ENCODE data around the gene SLC9A5. TPM values are rescaled to one million over a fixed set of nuclear protein-coding genes. Genes with fewer than 3 reads are reported as not detected.

The SLC9A5 gene
- total RNA-seq, 4 donors from 2014 or later: 0.19 TPM; not detected in 3

DNA sequence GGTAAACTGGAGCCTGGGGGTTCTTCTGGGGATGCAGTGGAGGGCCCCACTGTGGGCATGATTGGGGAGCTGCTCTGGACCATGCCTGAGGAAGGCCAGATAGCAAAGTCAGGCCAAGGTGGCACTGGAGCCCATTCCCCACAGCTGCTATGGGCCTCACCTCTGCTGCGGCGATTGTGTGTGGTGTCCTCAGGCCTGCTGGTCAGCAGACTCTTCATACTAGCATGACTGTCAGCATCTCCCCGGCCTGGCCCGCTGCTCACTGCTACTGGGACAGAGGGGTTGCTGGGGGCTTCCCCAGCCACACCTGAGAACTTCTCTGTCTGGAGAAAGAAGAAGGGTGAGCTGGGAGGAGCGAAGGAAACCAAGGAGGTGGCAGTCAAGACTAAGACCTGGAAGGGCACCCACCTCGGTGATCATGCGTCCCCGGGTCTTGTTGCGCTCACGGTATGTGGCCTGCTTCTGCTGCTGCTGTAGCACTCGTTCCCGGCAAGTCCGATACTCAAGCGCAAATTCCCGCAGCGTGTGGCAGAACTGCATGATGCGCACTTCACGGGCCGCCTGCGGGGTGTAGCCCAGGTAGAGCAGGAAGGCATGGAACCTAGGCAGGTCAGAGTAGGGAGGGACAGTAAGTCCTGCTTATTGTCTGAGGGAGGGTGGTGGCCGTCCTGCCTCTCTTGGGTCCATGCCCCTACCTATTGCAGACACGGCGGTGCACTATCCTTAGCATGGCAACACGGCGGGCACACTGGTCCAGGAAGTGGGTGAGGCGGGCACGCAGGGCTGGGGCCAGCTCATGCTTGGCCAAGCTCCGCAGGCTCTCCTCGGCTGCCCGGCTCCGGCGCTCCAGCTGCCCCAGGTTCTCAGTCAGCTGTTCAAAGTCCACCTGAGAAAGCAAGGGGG is 18.6 kb upstream of the SLC9A5 start:
- Histone ChIP-seq H3K4me1 (peaks cover 14 to 34% (median 18%) of the 10 kb centered on the region in 3 donors), H3K36me3 (peaks cover 25 to 70% (median 30%) of the 10 kb centered on the region in 3 donors), H3K27me3 (no peaks in the 10 kb centered on the region), H3K4me3 (no peak overlapping the region), H3K9me3 (no peaks in the 10 kb centered on the region), H3K27ac (no peak overlapping the region)
- no peak for DNase-seq
- WGBS, 2 donors: 91 to 95% methylated on average over 3 to 17 of the region's 32 CpGs
- intact Hi-C loops (cut with DNase I): no loop called here
- TF ChIP-seq, protein P1, sequence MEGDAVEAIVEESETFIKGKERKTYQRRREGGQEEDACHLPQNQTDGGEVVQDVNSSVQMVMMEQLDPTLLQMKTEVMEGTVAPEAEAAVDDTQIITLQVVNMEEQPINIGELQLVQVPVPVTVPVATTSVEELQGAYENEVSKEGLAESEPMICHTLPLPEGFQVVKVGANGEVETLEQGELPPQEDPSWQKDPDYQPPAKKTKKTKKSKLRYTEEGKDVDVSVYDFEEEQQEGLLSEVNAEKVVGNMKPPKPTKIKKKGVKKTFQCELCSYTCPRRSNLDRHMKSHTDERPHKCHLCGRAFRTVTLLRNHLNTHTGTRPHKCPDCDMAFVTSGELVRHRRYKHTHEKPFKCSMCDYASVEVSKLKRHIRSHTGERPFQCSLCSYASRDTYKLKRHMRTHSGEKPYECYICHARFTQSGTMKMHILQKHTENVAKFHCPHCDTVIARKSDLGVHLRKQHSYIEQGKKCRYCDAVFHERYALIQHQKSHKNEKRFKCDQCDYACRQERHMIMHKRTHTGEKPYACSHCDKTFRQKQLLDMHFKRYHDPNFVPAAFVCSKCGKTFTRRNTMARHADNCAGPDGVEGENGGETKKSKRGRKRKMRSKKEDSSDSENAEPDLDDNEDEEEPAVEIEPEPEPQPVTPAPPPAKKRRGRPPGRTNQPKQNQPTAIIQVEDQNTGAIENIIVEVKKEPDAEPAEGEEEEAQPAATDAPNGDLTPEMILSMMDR (IDR thresholded peaks at IDR 0.05): no peak
- TF ChIP-seq POLR2A (IDR thresholded peaks at IDR 0.05): no peak

DNA sequence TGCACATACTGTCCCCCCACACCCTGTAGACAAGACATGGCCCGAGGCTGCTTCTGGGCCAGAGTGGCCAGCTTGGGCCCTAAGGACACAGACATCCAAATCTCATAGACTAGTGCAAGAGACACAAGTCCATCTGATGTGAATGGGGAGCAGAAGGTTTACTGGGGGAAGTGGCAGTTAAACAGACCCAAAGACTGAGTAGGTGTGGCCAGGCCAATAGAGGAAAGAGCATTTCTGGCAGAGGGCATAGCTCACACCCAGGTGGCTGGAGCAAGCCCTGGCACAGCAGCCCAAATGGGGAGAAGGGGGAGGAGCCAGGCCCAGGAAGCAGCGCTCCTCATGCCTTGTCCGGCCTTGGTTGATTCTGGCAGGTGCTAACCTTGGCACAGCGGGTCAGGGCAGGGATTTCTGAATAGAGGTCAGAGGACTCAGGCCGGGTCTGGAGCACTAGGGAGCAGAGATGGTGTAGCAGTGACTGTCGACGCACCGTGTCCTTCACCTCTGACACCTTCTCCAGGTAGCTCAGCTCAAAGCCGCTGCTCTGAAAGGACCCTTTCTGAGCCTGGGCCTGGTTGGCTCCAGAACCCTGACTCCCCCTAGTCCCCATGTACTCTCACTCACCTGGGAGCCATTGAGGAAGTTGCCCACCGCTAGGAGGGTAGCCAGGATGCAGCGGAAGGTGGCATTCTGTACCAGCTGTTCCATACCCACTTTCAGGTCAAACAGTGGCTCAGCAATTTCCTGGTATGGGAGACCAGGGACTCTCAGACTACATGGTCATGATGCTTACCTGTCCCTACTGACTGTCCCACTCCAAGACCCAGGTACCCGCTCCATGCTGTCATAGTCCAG is 17.7 kb upstream of the SLC9A5 start:
- peaks cover 25 to 79% (median 36%) of the 10 kb centered on the region in 3 donors for H3K36me3 ChIP-seq
- no peak overlapping the region for H3K4me3 ChIP-seq
- WGBS, 2 donors: 83 to 93% methylated on average over 7 of the region's 12 CpGs
- H3K27me3 ChIP-seq: no peaks in the 10 kb centered on the region
- DNase-seq: no peak
- peaks cover 11 to 30% (median 12%) of the 10 kb centered on the region in 3 donors for H3K4me1 ChIP-seq
- TF ChIP-seq POLR2A (IDR thresholded peaks at IDR 0.05): no peak
- TF ChIP-seq, protein P1 (IDR thresholded peaks at IDR 0.05): no peak
- intact Hi-C loops (cut with DNase I): no loop called here
- no peaks in the 10 kb centered on the region for H3K9me3 ChIP-seq
- H3K27ac ChIP-seq: no peak overlapping the region

DNA sequence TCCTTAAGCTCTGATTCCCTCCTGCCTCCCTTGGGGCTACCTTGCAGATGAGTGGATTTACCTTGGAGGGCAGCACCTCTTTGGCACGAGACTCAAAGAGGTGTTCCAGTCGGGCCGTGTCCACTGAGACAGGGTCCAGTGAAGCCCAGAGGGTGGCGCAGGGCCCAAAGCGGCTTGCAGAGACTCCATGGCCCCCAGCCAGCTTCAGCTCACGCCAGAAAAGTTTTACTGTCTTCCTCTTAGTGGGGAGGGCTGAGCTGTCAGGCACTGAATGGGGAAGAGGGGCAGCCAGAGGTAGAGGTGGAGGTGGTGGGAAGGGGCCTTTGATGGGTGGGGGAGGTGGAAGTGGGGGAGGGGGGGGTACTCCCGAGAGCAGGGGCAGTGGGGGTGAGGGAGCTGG is 15.2 kb upstream of the SLC9A5 start:
- Histone ChIP-seq H3K36me3 (peaks cover 39 to 98% (median 50%) of the 10 kb centered on the region in 3 donors), H3K4me3 (no peak overlapping the region), H3K27ac (no peak overlapping the region), H3K9me3 (no peaks in the 10 kb centered on the region), H3K27me3 (no peaks in the 10 kb centered on the region), H3K4me1 (peaks cover 0 to 10% (median 0%) of the 10 kb centered on the region in 3 donors)
- DNase-seq: no peak
- intact Hi-C loops (cut with DNase I): no loop called here
- no CpG with 5 or more reads among the region's 7 CpGs for WGBS, 2 donors
- TF ChIP-seq, protein P1 (IDR thresholded peaks at IDR 0.05): no peak
- TF ChIP-seq POLR2A (IDR thresholded peaks at IDR 0.05): no peak

DNA sequence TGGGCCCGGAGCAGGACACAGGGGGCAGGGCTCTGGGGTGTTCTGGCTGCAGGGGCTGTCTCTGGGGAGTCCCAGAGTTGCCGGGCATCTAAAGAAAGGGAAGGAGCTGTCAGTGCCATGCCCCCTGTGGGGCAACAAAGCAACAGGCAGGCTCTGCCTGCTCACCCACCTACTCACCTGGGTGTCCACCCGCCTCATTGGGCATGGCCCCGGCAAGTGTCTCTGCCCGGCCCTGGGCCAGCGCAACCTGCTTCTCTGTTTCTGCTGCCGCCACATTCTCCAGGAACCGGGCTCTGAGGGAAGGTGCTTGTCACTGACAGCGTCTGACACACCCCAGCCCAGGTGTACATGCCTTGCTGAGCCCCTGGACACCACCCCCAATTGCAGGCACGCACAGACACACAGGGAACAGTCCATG is 14.6 kb upstream of the SLC9A5 start:
- TF ChIP-seq POLR2A (IDR thresholded peaks at IDR 0.05): no peak
- TF ChIP-seq, protein P1 (IDR thresholded peaks at IDR 0.05): no peak
- no peaks in the 10 kb centered on the region for H3K9me3 ChIP-seq
- no peak for DNase-seq
- peaks cover 33 to 98% (median 48%) of the 10 kb centered on the region in 3 donors for H3K36me3 ChIP-seq
- H3K4me3 ChIP-seq: no peak overlapping the region
- H3K27me3 ChIP-seq: no peaks in the 10 kb centered on the region
- no peak overlapping the region for H3K27ac ChIP-seq
- H3K4me1 ChIP-seq: peaks cover 0 to 6% (median 0%) of the 10 kb centered on the region in 3 donors
- intact Hi-C loops (cut with DNase I): no loop called here
- WGBS, 2 donors: 94% methylated on average over 7 of the region's 10 CpGs; no CpG with 5 or more reads in 1 of the 2 donors

Data from esophagus squamous epithelium (tissue), 5 donors.